ENCODE measurements around the gene PPP1R15A.

DNA sequence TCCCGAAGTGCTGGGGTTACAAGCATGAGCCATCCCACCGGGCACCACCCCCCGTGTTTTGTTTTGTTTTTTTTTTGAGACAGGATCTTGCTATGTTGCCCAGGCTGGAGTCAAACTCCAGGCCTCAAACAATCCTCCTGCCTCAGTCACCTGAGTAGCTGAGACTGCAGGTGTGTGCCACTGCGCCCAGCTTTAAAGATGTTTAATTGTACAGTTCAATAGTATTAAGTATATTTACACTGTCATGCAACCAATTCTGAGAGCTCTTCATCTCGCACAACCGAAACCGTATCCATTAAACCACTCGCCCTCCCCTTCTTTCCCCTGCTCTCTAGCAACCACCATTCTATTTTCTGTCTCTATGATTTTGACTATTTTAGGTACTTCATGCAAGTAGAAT lies 43.5 kb downstream of the PPP1R15A start:
- TF ChIP-seq GABPA (IDR thresholded peaks at IDR 0.05; ENCODE audit: low read depth), result no peak
- TF ChIP-seq, protein P1, sequence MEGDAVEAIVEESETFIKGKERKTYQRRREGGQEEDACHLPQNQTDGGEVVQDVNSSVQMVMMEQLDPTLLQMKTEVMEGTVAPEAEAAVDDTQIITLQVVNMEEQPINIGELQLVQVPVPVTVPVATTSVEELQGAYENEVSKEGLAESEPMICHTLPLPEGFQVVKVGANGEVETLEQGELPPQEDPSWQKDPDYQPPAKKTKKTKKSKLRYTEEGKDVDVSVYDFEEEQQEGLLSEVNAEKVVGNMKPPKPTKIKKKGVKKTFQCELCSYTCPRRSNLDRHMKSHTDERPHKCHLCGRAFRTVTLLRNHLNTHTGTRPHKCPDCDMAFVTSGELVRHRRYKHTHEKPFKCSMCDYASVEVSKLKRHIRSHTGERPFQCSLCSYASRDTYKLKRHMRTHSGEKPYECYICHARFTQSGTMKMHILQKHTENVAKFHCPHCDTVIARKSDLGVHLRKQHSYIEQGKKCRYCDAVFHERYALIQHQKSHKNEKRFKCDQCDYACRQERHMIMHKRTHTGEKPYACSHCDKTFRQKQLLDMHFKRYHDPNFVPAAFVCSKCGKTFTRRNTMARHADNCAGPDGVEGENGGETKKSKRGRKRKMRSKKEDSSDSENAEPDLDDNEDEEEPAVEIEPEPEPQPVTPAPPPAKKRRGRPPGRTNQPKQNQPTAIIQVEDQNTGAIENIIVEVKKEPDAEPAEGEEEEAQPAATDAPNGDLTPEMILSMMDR (IDR thresholded peaks at IDR 0.05; ENCODE audit: insufficient read depth, low read length), result no peak
- no peak for TF ChIP-seq POLR2AphosphoS5 (IDR thresholded peaks at IDR 0.05; ENCODE audit: low read depth)
